Caco-2 (cell line): Measurements from ENCODE around the gene UTP3. TPM values are rescaled to one million over a fixed set of nuclear protein-coding genes. Genes with fewer than 3 reads are reported as not detected.
"Not testable (repeated sequence)": the region's sequence is repeated elsewhere in the genome, so short reads cannot be mapped to it uniquely, and the experiment has no call there.

Source experiments
- BruUV-seq: library from RNA; stranded (reverse); fragments of 400-500 nt; replicated peaks from 2 replicates; lab custom pipeline; 2021; lab: Mats Ljungman, UMichigan
- CTCF ChIA-PET: fragments of 300-600 bp; sonication (Branson Sonifier 250); formaldehyde crosslinking; loops from one replicate; lab custom pipeline; 2022; ENCODE audit warnings: antibody characterized with exemption; lab: Charles Lee
- POLR2A ChIA-PET: fragments of 300-600 bp; sonication (Branson Sonifier 250); formaldehyde crosslinking; loops from one replicate; lab custom pipeline; 2022; ENCODE audit warnings: antibody characterized with exemption; lab: Charles Lee
- DNase-seq, 2 experiments: peaks; one replicate each; pipeline versions ENCODE4 v3.0.0 to v3.0.0-alpha.2; 2020 to 2022
- H3K27me3 ChIP-seq: replicated peaks from 2 replicates; pipeline ENCODE4 v1.6.0; 2011; ENCODE audit warnings: low read length; ENCODE audit not compliant: control insufficient read depth, insufficient read depth
- H3K36me3 ChIP-seq: 2 replicates; pipeline ENCODE4 v1.5.1; 2011; ENCODE audit warnings: low read length; ENCODE audit not compliant: control insufficient read depth, insufficient read depth
- H3K4me1 ChIP-seq: fragments of 250-450 bp; sonication (Bioruptor Pico); 2 replicates; pipeline ENCODE4 v1.5.1; 2020; ENCODE audit warnings: mild to moderate bottlenecking
- H3K4me3 ChIP-seq: 2 replicates; pipeline ENCODE4 v1.5.1; 2011; ENCODE audit warnings: low read depth, mild to moderate bottlenecking, control low read depth, low read length
- H3K9me3 ChIP-seq: fragments of 250-450 bp; sonication (Bioruptor Pico); 2 replicates; pipeline ENCODE4 v1.5.1; 2020; ENCODE audit warnings: mild to moderate bottlenecking, moderate library complexity
- H3K27ac Mint-ChIP-seq: one replicate; pipeline ENCODE4 v1.8.0; 2022; ENCODE audit warnings: mixed read lengths; ENCODE audit not compliant: unreplicated experiment
- H3K27me3 Mint-ChIP-seq: one replicate; pipeline ENCODE4 v1.8.0; 2022; ENCODE audit warnings: mixed read lengths; ENCODE audit not compliant: insufficient read depth, unreplicated experiment
- H3K36me3 Mint-ChIP-seq: one replicate; pipeline ENCODE4 v1.8.0; 2022; ENCODE audit warnings: mild to moderate bottlenecking, mixed read lengths; ENCODE audit not compliant: insufficient read depth, unreplicated experiment
- H3K4me1 Mint-ChIP-seq: one replicate; pipeline ENCODE4 v1.8.0; 2022; ENCODE audit warnings: low read depth, mixed read lengths; ENCODE audit not compliant: unreplicated experiment
- H3K4me3 Mint-ChIP-seq: one replicate; pipeline ENCODE4 v1.8.0; 2022; ENCODE audit warnings: mild to moderate bottlenecking, moderate library complexity, mixed read lengths; ENCODE audit not compliant: unreplicated experiment
- H3K9me3 Mint-ChIP-seq: one replicate; pipeline ENCODE4 v1.8.0; 2022; ENCODE audit warnings: mixed read lengths; ENCODE audit not compliant: unreplicated experiment
- intact Hi-C: fragments of 100-400 bp; cut with micrococcal nuclease; formaldehyde crosslinking; loops from one replicate; pipeline ENCODE4 v1.10.0; 2022; ENCODE audit not compliant: unreplicated experiment
- total RNA-seq: library from RNA; stranded (reverse); gene quantifications from 2 replicates; pipeline ENCODE4 v1.2.3, GENCODE V29; 2022
- TF ChIP-seq, protein P1 (sequence below), 2 experiments: fragments of 200-600 bp in 1 of 2; IDR thresholded peaks; 1 replicate in 1 of 2; 2 replicates in 1 of 2; pipeline versions ENCODE4 v1.5.1 to v1.8.0; 2011 to 2022; ENCODE audit warnings: antibody characterized with exemption in 1 of 2, control low read depth in 1 of 2, inconsistent platforms in 1 of 2, low read depth in 1 of 2, low read length in 1 of 2, mild to moderate bottlenecking in 1 of 2, moderate library complexity in 1 of 2; ENCODE audit not compliant: insufficient read depth in 1 of 2, severe bottlenecking in 1 of 2, unreplicated experiment in 1 of 2

The UTP3 gene
- total RNA-seq, 1 experiment from 2014 or later = 28.2 TPM

DNA sequence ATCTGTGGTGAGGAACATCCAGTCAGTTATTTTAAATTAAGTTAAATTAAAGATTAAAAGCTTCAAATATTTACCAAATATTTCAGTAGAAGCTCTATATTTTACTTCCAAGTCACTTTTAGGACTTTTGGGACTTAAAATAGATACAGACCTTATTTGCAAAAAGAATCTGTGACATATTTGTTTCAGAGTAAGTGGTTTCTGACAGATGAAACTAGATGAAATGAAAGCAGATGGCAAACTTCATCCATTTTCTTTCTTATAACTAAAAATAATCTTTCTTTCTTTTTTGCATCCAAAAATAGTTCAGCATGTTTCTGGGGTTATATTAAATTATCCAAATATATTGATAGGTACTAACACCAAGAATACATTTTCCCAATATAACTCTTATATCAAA lies 6.6 kb upstream of the UTP3 start:
- intact Hi-C loops = no loop called here
- H3K4me1 Mint-ChIP-seq = no peaks in the 10 kb centered on the region
- H3K27ac Mint-ChIP-seq = no peak overlapping the region
- no peaks in the 10 kb centered on the region for H3K27me3 ChIP-seq
- no peaks in the 10 kb centered on the region for H3K9me3 Mint-ChIP-seq
- peaks cover 4% of the 10 kb centered on the region for H3K27me3 Mint-ChIP-seq
- no TSS peak for BruUV-seq
- DNase-seq = no peak
- CTCF ChIA-PET = no interaction called here
- H3K9me3 ChIP-seq = no peaks in the 10 kb centered on the region
- POLR2A ChIA-PET = no interaction called here
- H3K4me1 ChIP-seq = no peaks in the 10 kb centered on the region
- TF ChIP-seq, protein P1, sequence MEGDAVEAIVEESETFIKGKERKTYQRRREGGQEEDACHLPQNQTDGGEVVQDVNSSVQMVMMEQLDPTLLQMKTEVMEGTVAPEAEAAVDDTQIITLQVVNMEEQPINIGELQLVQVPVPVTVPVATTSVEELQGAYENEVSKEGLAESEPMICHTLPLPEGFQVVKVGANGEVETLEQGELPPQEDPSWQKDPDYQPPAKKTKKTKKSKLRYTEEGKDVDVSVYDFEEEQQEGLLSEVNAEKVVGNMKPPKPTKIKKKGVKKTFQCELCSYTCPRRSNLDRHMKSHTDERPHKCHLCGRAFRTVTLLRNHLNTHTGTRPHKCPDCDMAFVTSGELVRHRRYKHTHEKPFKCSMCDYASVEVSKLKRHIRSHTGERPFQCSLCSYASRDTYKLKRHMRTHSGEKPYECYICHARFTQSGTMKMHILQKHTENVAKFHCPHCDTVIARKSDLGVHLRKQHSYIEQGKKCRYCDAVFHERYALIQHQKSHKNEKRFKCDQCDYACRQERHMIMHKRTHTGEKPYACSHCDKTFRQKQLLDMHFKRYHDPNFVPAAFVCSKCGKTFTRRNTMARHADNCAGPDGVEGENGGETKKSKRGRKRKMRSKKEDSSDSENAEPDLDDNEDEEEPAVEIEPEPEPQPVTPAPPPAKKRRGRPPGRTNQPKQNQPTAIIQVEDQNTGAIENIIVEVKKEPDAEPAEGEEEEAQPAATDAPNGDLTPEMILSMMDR (IDR thresholded peaks at IDR 0.05; ENCODE audit: insufficient read depth in 1 of 2, low read depth in 1 of 2, low read length in 1 of 2, severe bottlenecking in 1 of 2, unreplicated experiment in 1 of 2) = no peak
- H3K4me3 Mint-ChIP-seq = no peak overlapping the region
- H3K36me3 ChIP-seq = no peaks in the 10 kb centered on the region
- H3K4me3 ChIP-seq = no peak overlapping the region
- no peaks in the 10 kb centered on the region for H3K36me3 Mint-ChIP-seq

DNA sequence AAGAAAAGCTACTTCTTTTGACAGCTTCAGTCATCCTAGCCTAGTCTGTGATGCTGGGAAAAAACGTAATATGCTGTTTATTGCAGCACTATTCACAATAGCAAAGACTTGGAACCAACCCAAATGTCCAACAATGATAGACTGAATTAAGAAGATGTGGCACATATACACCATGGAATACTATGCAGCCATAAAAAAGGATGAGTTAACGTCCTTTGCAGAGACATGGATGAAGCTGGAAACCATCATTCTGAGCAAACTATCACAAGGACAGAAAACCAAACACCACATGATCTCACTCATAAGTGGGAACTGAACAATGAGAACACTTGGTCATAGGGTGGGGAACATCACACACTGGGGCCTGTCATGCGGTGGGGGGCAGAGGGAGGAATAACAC lies 6.2 kb upstream of the UTP3 start:
- DNase-seq, H3K36me3 ChIP-seq, H3K4me1 ChIP-seq, H3K4me1 Mint-ChIP-seq, H3K9me3 Mint-ChIP-seq, H3K9me3 ChIP-seq, H3K4me3 ChIP-seq, CTCF ChIA-PET, H3K27ac Mint-ChIP-seq, H3K27me3 ChIP-seq, H3K36me3 Mint-ChIP-seq, H3K27me3 Mint-ChIP-seq, H3K4me3 Mint-ChIP-seq, intact Hi-C loops, POLR2A ChIA-PET, BruUV-seq: not testable (repeated sequence)

DNA sequence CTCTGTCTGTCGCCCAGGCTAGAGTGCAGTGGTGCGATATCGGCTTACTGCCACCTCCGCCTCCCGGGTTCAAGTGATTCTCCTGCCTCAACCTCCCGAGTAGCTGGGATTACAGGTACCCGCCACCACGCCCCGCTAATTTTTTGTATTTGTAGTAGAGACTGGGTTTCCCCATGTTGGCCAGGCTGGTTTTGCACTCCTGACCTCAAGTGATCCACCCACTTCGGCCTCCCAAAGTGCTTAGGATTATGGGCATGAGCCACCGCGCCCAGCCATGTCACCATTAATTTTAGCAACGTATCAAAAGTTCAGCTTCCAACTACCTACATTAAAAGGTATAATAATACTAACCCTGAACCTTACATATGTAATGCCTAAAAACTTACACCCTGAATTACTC lies 940 bp upstream of the UTP3 start:
- peak overlapping the region; percentile 85 for H3K4me3 ChIP-seq
- no peaks in the 10 kb centered on the region for H3K9me3 ChIP-seq
- POLR2A ChIA-PET = no interaction called here

More for the DNA sequence above, 940 bp upstream of the UTP3 start:
- Mint-ChIP-seq H3K4me1 (peaks cover 16% of the 10 kb centered on the region), H3K4me3 (peak overlapping the region; percentile 96), H3K9me3 (no peaks in the 10 kb centered on the region), H3K27me3 (no peaks in the 10 kb centered on the region), H3K27ac (peak overlapping the region; percentile 88), H3K36me3 (peaks cover 38% of the 10 kb centered on the region)
- TF ChIP-seq, protein P1 (IDR thresholded peaks at IDR 0.05; ENCODE audit: insufficient read depth in 1 of 2, low read depth in 1 of 2, low read length in 1 of 2, severe bottlenecking in 1 of 2, unreplicated experiment in 1 of 2) = no peak
- Histone ChIP-seq H3K36me3 (no peaks in the 10 kb centered on the region), H3K27me3 (no peaks in the 10 kb centered on the region), H3K4me1 (peaks cover 6% of the 10 kb centered on the region; the same call in 1 of the 2 replicates)
- intact Hi-C loops = loop anchor here (5.0 kb wide), 1 partner anchor 85 kb away; no protein-coding TSS in a partner anchor
- CTCF ChIA-PET = interaction anchor here (0.5 to 1.0 kb wide), 4 partner anchors 18 to 322 kb away, joined by 3 to 8 read pairs (median 3); no protein-coding TSS in a partner anchor
- peak in 1 of 2 experiments; percentile 34 for DNase-seq
- no TSS peak for BruUV-seq
